Measurements from ENCODE around the gene DNHD1.
"Not testable (repeated sequence)": the region's sequence is repeated elsewhere in the genome, so short reads cannot be mapped to it uniquely, and the experiment has no call there.

The DNHD1 gene

GRCh38 chr11:6481012-6481923 lies 15.8 kb upstream of the DNHD1 start, which contains the start of the genes ARFIP2 and TIMM10B:
ARFIP2 (minus strand) TSS chr11:6481331; CDS start chr11:6480421, 910 bp downstream.
TIMM10B (plus strand) TSS chr11:6481501; CDS start chr11:6481517, 16 bp downstream.
- peak; percentile 99 for DNase-seq (ENCODE audit: low spot score)

DNA sequence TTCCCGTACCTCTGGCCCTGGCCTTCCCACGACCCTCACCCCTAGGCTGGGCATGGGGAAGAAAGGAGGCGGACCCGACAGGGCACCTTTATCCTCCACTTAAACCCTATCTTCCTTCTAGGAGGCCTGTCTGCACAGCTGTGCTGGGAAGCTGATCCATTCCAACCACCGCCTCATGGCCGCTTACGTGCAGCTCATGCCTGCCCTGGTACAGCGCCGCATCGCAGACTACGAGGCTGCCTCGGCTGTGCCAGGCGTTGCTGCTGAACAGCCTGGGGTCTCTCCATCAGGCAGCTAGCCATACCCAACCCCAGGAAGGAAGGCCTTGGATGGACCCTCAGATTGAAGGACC lies 15.2 kb upstream of the DNHD1 start:
- no peak for DNase-seq (ENCODE audit: low spot score)

DNA sequence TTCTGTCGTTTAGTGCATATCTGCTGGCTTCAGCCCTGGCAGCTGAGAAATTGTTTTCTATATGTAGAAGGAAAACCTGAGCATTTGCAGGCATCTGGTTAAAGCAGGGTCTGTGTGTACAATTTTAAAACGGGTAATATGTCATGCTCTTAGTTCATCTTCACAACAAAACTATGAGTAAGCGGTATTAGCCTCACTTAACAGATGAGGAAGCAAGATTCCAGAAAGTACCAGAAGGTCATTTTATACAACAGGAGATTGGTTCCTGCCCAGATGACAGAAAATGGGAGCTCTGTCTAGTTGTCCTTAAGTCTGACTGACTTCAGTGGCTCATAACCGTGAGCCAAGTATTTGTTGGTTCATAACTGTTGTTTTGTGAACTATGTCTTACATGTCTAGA lies 14.6 kb upstream of the DNHD1 start:
- DNase-seq (ENCODE audit: low spot score) = peak; percentile 13

- no peak for DNase-seq (ENCODE audit: low spot score)
Measured at GRCh38 chr11:6483015-6483414, 14.1 kb upstream of the DNHD1 start.

- no peak for DNase-seq (ENCODE audit: low spot score)
Measured at GRCh38 chr11:6485661-6486060, 11.4 kb upstream of the DNHD1 start.

DNA sequence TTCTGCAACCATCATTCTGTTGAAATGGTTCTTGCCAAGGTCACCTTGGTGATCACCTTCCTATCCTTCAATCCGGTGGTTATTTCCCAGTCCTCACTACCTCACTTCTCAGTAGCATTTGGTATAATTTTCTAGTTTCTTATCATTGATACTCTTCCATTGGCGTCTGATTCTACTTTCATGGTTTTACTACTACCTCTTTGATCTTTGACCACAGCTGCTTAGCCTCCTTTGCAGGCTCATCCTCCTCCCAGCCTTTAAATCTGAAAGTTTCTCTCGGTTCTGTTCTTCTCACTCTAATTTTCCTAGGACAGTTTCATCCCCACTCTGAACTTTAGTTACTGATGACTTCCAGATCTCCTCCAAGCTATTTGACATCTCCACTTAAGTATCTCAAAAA lies 10.8 kb upstream of the DNHD1 start:
- DNase-seq (ENCODE audit: low spot score) = no peak

DNA sequence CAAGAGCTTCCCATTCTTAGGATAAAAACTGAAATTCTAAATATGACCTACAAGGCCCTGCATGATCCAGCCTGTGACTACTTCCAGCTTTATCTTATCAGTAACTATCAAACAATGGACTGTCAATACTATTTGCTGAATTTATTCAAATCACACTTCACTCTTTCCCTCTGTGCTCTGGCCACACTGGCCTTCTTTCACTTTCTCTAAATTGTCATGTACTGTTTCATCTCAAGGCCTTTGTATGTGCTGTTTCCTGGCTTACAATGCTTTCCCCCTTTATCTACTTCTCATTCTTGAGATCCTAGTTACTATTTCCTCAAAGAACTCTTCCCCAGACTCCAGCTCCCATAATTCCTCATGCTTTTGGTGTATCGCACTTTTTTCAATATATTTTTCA lies 10.1 kb upstream of the DNHD1 start:
- DNase-seq (ENCODE audit: low spot score) = no peak

GRCh38 chr11:6488342-6488741 lies 8.7 kb upstream of the DNHD1 start:
- DNase-seq (ENCODE audit: low spot score) = no peak

DNA sequence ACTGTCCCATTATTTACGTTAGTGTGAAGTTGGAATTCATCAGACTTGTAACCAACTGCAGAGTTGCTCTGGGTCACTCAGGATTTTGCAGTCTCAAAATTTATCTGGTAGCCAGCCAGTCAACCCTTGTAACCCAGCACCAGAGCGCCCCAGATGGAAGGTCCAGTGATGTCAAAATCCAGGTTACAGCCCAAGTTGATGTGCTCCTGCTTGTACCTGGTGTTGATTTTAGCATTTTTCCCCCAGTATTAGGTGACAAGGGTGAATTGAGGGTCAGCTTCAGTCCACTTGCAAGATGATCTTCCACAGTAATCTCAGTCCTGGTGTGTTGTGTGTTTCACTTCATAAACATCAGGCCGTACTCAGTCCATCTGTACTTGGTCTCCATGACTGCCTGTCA lies 8.3 kb upstream of the DNHD1 start:
- DNase-seq (ENCODE audit: low spot score) = no peak

DNA sequence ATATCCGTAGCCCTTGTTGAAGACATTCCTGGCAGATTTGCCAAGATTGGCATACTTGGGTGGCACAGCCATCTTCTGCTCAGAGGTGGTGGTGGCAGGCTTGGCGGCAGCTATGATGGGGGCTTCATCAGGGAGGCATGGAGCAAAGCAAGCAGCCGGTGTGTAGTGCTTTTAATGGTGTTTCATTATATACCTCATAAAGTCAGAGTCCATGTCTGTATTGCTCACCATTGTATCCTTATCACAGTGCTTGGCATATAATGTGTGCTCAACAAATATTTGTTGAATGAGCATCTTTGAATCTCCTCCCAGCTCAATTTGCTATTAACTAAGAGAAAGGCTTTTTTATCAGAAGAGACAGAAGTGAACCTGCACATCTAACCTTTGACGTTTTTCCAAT lies 7.8 kb upstream of the DNHD1 start:
- DNase-seq (ENCODE audit: low spot score) = no peak

GRCh38 chr11:6498121-6498520 lies 1.0 kb downstream of the DNHD1 start:
- no peak for DNase-seq (ENCODE audit: low spot score)

- DNase-seq (ENCODE audit: low spot score) = no peak
Measured at GRCh38 chr11:6498544-6498943, 1.5 kb downstream of the DNHD1 start.

DNA sequence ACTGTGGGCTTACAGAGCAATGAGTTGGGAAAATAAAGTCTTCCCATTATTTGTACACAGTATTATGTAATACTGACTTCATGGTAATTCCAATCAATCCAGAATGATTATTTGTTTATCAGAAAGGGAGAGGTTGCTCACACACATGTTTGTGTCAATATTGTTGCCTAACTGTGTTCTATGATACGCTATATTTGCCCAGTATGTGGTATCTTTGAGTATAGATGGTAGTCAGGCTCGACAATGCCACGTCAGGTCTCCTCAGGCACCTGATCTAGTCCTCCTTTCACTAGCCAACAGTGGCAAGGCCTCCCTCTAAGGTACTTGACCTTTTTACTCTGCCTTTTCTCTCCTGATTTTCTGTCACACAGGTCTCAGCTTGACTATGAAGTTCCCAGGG lies 5.3 kb downstream of the DNHD1 start:
- DNase-seq (ENCODE audit: low spot score) = no peak

DNA sequence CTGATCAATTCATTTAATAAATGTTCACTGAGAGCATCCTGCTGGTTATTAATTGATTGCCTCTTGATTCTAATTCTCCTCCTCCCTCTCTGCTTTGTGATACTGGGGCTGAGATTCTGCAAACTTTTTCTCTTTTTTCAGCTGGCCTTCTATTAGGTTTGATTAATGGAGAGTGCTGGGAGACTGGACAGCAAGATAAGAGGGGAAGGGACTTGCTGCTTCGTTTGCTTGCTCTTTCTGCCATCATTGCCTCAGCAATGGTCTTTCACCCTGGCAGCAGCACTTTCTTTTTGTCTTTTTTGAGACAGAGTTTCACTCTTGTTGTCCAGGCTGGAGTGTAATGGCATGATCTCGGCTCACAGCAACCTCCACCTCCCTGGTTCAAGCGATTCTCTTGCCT lies 7.1 kb downstream of the DNHD1 start:
- DNase-seq (ENCODE audit: low spot score) = no peak

- DNase-seq (ENCODE audit: low spot score) = peak; percentile 64
Measured at GRCh38 chr11:6505577-6506240, 8.6 kb downstream of the DNHD1 start.

- DNase-seq (ENCODE audit: low spot score) = no peak
Measured at GRCh38 chr11:6516865-6517264, 19.8 kb downstream of the DNHD1 start.

GRCh38 chr11:6520265-6520664 lies 23.2 kb downstream of the DNHD1 start:
- no peak for DNase-seq (ENCODE audit: low spot score)

GRCh38 chr11:6521946-6522345 lies 24.9 kb downstream of the DNHD1 start:
- DNase-seq (ENCODE audit: low spot score) = not testable (repeated sequence)

GRCh38 chr11:6523253-6523652 lies 26.2 kb downstream of the DNHD1 start:
- no peak for DNase-seq (ENCODE audit: low spot score)

- no peak for DNase-seq (ENCODE audit: low spot score)
Measured at GRCh38 chr11:6526411-6527135, 29.5 kb downstream of the DNHD1 start.

DNA sequence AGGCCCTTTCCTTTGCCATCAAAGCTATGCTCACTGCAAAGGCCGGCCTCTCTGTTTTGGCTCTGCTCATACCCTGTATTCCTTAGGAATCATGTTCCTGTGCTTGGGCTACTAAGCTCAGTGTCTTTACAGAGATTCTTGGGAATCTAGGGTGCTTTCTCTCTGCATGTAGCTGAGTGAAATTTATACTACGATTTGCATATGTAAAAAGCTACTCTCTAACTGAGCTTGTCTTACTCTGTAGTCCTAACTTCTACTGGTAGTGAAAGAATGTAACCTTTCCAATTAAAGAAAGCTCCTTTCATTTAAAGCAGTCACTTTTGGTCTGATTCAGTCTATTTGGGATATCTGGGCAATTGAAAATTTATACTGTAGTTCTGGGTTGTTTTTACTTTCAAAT lies 32.2 kb downstream of the DNHD1 start:
- DNase-seq (ENCODE audit: low spot score) = no peak

- DNase-seq (ENCODE audit: low spot score) = peak; percentile 13
Measured at GRCh38 chr11:6530848-6531247, 33.8 kb downstream of the DNHD1 start.

DNA sequence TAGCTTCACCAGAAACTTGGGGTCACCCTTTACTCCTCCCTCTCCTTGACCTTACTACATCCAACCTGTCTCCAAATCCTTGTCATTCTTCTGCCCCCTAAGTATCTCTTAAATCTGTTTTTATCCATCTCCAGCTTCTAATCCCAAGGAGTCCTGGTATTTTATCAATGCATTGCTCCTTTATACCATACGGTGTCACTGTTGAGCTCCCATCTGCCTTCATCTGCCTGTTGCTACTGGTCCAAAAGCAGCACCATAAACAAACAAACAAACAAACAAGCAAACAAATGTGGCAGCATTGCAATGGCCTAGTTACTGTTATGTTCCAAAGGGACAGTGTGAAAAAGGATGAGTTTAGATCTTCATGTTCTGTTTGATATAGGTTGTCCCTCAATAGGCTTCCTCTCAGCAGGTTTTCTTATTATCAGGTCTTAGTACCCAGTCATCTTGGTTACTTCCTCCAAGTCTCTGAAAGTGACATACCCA lies 34.2 kb downstream of the DNHD1 start:
- peak; percentile 80 for DNase-seq (ENCODE audit: low spot score)
